ENCODE data around the gene SMOC1. TPM values are rescaled to one million over a fixed set of nuclear protein-coding genes. Genes with fewer than 3 reads are reported as not detected.

Gene SMOC1
- total and polyA plus RNA-seq, 2 of the 8 experiments (the other 6 are each of a cell fraction or from before 2014, with no cell fraction given), result 1.6 to 2.4 TPM

DNA sequence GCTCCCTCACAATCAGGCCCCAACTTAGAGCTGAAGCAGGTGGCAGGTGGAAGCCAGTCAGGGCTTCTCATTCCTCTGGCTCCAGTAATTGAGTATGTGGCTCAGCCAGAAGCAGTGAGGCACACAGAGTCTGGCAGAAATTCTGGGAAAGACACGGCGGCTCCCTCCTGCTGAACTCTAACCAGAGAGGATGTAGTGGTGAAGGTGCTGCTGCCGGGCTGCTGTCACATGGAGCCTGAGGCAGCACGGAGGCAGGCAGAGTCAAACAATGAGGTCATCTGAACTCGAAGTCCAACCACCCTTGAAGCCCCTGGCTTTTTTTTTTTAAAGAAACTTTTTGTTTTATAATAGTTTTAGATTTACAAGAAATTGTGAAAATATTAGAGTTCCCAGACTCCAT lies 33.4 kb upstream of the SMOC1 start (continued):
- TF ChIP-seq HDAC2 (IDR thresholded peaks at IDR 0.05; ENCODE audit: borderline replicate concordance in 1 of 2, low read depth in 2 of 2, low read length in 2 of 2), result no peak
- TF ChIP-seq RBBP5 (IDR thresholded peaks at IDR 0.05; ENCODE audit: borderline replicate concordance, low read depth, low read length), result no peak
- TF ChIP-seq KDM4A (IDR thresholded peaks at IDR 0.05; ENCODE audit: low read depth, low read length, severe bottlenecking), result no peak
- TF ChIP-seq SIRT6 (IDR thresholded peaks at IDR 0.05; ENCODE audit: low read length), result no peak
- TF ChIP-seq, protein P1, sequence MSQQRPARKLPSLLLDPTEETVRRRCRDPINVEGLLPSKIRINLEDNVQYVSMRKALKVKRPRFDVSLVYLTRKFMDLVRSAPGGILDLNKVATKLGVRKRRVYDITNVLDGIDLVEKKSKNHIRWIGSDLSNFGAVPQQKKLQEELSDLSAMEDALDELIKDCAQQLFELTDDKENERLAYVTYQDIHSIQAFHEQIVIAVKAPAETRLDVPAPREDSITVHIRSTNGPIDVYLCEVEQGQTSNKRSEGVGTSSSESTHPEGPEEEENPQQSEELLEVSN (IDR thresholded peaks at IDR 0.05), result no peak

Data from H1 (cell line).